Measurements from ENCODE around the gene CSK. TPM values are rescaled to one million over a fixed set of nuclear protein-coding genes. Genes with fewer than 3 reads are reported as not detected.
A peak's percentile ranks its signal among the peaks of the same experiment; 100 is the strongest.

CSK gene
- total RNA-seq, 2 donors from 2014 or later = 64.3 to 126 TPM

- no peaks in the 10 kb centered on the region for H3K36me3 ChIP-seq
- H3K9me3 ChIP-seq = no peaks in the 10 kb centered on the region
- no peaks in the 10 kb centered on the region for H3K27me3 ChIP-seq
- H3K4me3 ChIP-seq = no peak overlapping the region
- no peak for DNase-seq
- H3K4me1 ChIP-seq = peaks cover 10% of the 10 kb centered on the region
- intact Hi-C loops (cut with DNase I) = loop anchor here (5.0 kb wide), 1 partner anchor 66 kb away; no protein-coding TSS in a partner anchor
- no peak overlapping the region for H3K9ac ChIP-seq (ENCODE audit: low read depth in 2 of 2, low read length in 2 of 2)
- no peak overlapping the region for H3K27ac ChIP-seq
- no peak for TF ChIP-seq CTCF (IDR thresholded peaks at IDR 0.05)
These were observed 56.2 kb downstream of the CSK start for GRCh38 chr15:74838137-74838516.

DNA sequence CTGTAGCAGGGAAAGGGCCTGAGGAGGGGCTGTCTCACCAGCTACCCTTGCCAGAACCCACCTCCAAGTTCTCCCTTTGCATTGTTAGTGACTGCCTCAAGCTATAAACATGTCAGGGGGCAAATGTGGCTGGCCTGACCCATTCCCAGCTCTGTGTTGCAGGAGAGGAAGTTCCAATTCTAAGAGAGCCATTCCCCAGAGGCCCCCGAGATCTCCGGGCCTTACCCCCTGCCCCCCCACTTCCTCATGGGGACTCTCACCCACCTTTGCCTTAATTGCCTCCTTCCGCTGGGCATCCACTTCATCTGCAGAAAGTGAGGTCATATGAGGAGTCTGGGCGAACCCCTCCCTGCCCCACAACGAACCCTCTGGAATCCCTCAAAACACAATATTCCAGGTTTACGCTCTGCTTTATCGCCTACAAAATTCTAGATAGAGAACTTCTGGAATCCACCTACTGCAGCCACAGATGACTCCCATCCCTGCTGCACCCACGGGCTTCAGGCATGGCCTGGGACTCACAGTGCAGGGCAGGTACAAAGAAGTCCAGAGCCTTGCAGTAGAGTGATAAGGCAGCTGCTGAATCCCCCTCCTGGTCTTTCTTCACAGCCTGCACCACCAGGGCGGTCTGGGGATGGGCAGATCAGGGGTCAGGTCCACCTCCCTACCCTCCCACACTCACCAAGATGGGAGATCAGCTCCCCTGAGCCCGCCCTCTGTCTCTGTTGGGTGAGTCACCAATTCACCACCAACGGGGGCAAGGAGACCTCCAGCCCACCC lies 57.1 kb downstream of the CSK start:
- Histone ChIP-seq H3K36me3 (no peaks in the 10 kb centered on the region), H3K4me3 (no peak overlapping the region), H3K27me3 (no peaks in the 10 kb centered on the region), H3K9me3 (no peaks in the 10 kb centered on the region), H3K9ac (ENCODE audit: low read depth in 2 of 2, low read length in 2 of 2) (no peak overlapping the region), H3K27ac (no peak overlapping the region), H3K4me1 (peaks cover 17% of the 10 kb centered on the region)
- intact Hi-C loops (cut with DNase I) = loop anchor here (5.0 kb wide), 1 partner anchor 67 kb away; no protein-coding TSS in a partner anchor
- no peak for DNase-seq
- TF ChIP-seq CTCF (IDR thresholded peaks at IDR 0.05) = no peak

DNA sequence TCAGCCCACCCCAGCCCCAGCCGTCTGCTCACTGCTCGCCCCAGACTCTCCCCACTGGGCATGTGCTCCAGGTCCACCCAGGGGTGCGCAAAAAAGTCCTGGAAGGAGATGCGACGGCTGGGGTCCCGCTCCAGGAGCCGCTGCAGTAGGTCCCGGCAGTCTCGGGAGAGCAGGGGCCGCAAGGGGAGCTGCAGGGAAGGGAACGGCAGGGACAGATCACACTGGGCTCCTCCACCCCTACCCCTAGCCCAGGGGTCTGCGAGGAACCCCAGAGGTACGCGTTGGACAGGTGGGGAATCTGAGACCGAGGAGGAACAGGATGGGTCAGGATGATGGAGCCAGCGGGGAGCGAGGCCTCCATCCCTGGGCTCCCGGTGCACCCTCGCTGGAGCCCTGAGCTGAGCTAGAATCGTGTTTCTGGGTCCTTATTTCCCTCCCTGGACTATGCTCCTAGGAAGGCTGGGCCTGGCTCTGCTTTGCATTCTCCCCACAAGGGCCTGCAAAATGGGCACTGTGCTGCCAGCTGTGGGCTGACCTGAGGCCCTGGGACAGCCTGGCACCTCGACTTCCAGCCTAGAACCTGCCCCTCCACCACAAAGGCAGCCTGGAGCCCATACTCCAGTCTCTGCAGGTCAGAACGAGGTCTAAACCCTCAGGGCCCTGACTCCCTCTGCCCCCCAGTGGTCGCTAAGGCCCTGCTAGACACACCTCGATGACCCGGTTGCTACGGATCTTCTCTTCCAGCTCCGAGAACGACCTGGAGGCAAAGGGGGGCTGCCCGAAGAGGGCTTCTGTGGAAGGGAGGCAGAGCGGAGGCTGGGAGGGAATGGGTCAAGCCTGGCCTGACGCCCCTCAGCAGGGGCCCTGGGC lies 57.9 kb downstream of the CSK start:
- H3K9me3 ChIP-seq = no peaks in the 10 kb centered on the region
- no peak overlapping the region for H3K9ac ChIP-seq (ENCODE audit: low read depth in 2 of 2, low read length in 2 of 2)
- no peak for DNase-seq
- intact Hi-C loops (cut with DNase I) = loop anchor here (5.0 kb wide), 2 partner anchors 63 to 67 kb away; no protein-coding TSS in a partner anchor
- TF ChIP-seq CTCF (IDR thresholded peaks at IDR 0.05) = no peak
- no peak overlapping the region for H3K4me3 ChIP-seq
- H3K27ac ChIP-seq = no peak overlapping the region
- no peaks in the 10 kb centered on the region for H3K36me3 ChIP-seq
- H3K27me3 ChIP-seq = no peaks in the 10 kb centered on the region
- peaks cover 17% of the 10 kb centered on the region for H3K4me1 ChIP-seq

DNA sequence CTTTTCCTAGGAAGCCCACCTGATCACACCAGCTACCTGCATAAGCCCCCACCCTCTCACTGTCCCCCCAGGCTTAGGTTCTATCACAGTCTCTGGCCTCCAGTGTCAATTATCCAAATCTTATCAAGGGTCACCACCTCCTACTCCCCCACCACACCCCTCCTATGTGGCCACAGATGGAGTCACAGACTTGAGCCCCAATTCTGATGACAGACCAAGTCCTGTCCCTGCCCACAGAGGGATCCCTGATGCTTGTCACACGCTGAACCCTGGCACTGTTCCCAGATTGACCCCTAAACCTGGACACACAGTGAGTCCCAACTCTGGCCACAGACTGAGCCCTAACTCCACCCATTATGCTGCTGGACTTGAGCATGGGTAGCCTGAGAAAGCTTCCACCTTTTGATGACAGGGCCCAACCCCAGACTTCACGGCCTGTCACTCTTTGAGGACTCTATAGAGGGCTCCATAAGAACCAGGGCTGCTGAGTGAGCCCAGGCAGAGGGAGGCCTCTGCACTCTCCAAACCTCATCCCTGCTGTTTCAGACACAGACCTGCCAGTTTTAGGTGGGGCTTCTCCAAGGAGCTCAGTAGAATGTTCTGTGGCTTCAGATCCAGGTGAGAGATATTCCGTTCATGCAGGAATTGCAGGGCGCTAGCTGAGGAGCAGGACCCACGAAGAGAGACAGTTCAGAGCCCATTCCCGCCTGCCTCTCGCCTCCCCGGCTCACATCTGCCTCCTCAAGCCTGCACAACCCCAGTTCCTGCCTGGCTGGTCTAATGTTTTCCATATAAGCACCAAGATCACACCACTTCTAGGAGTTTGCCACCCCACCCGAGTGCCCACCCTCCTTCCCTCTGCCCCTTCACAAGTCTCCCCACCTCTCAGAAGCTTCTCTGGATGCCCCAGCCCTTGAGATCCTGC lies 59.2 kb downstream of the CSK start:
- Histone ChIP-seq H3K36me3 (no peaks in the 10 kb centered on the region), H3K4me1 (peaks cover 17% of the 10 kb centered on the region), H3K27ac (no peak overlapping the region), H3K9ac (ENCODE audit: low read depth in 2 of 2, low read length in 2 of 2) (peak overlapping the region in 1 of 2 donors; percentile 93), H3K27me3 (no peaks in the 10 kb centered on the region), H3K4me3 (no peak overlapping the region), H3K9me3 (no peaks in the 10 kb centered on the region)
- TF ChIP-seq CTCF (IDR thresholded peaks at IDR 0.05) = no peak
- intact Hi-C loops (cut with DNase I) = loop anchor here (5.0 kb wide), 1 partner anchor 61 kb away; no protein-coding TSS in a partner anchor
- no peak for DNase-seq
